ENCODE measurements around the gene CSDE1.
"Not testable (repeated sequence)": the region's sequence is repeated elsewhere in the genome, so short reads cannot be mapped to it uniquely, and the experiment has no call there.

The CSDE1 gene

DNA sequence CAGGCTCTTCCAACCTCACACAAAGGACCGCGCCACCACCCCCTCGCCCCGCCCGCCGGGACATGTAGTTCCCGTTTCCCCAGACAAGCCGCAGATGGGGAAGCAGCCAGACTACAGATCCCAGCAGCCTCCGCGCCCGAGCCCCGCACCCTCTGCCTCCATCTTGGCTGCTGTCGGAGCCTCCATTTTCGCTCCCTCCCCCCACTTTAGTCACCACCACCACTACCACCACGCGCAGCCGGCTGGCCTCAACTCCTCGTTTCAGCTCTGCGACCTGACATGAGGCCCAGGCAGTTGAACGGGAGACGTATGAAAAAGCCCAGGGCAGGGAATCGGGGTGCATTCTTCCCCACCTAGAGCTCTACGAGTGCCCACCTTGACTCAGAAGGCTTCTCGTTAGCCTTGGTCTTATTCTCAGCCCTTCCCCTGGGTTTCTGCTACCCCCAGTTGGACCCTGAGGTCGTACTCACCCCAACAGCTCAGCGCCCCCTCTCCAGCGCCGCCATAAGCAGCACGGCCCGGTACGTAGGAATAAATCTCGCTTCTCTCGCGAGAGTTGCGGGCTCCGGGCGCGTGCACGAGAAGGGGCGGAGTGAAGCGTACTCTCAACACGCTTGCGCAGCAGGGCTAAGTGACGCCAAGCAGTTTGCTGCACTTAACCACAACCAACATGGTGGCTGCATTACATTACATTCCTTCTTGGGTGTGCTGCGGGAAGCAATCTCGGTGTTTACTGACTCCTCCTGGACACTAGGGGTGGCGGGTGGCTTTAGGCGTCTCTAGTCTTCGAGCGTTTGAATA, at the start of gene CSDE1:
Gene CSDE1, minus strand, starts transcription at position 530 of the 801 bp plus-strand sequence. CDS start 18,094 bp downstream, outside the sequence.
- DNase-seq (ENCODE audit: low read depth, low spot score): peak; percentile 88

DNA sequence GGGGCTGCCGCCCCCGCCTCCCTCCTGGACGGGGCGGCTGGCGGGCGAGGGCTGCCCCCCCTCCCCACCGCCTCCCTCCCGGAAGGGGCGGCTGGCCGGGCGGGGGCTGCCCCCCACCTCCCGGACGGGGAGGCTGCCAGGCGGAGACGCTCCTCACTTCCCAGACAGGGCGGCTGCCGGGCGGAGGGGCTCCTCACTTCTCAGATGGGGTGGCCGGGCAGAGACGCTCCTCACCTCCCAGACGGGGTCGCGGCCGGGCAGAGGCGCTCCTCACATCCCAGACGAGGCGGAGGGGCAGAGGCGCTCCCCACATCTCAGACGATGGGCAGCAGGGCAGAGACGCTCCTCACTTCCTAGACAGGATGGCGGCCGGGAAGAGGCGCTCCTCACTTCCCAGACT, 46.7 kb upstream of the CSDE1 start:
- not testable (repeated sequence) for DNase-seq (ENCODE audit: low read depth, low spot score)

DNA sequence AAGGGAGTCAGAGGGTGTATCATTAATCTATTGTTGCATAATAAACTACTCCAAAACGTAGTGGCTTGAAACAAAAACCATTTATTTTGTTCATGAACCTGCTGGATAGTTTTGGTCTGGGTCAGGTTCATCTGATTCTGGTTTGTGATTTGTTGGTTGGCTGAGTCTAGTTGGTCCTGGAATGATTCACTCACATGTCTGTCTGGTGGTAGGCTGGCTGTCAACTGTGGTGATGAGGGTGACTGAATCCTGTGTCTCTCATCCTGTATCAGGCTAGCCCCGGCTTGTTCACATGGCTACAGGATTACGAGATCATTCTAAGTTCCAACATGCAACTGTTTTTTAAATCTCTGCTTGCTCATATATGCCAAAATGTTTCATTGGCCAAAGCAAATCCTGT, 45.2 kb upstream of the CSDE1 start:
- no peak for DNase-seq (ENCODE audit: low read depth, low spot score)

DNA sequence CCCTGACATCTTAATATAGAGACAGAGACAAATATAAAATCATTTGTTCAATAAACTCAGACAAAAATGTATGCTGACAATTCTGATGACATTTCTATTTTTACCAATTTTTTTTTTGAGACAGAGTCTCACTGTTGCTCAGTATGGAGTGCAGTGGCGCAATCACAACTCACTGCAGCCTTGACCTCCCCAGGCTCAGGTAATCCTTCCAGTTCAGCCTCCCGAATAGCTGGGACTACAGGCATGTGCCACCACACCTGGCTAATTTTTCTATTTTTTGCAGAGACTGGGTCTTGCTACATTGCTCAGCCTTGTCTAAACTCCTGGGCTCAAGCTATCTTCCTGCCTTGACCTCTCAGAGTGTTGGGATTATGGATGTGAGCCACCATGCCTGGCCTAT, 36.3 kb upstream of the CSDE1 start:
- DNase-seq (ENCODE audit: low read depth, low spot score): no peak

DNA sequence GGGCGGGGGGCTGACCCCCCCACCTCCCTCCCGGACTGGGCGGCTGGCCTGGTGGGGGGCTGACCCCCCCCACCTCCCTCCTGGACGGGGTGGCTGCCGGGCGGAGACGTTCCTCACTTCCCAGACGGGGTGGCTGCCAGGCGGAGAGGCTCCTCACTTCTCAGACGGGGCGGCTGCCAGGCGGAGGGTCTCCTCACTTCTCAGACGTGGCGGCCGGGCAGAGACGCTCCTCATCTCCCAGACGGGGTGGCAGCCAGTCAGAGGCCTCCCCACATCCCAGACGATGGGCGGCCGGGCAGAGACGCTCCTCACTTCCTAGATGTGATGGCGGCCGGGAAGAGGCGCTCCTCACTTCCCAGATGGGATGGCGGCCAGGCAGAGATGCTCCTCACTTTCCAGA, 32.8 kb upstream of the CSDE1 start:
- DNase-seq (ENCODE audit: low read depth, low spot score): not testable (repeated sequence)

DNA sequence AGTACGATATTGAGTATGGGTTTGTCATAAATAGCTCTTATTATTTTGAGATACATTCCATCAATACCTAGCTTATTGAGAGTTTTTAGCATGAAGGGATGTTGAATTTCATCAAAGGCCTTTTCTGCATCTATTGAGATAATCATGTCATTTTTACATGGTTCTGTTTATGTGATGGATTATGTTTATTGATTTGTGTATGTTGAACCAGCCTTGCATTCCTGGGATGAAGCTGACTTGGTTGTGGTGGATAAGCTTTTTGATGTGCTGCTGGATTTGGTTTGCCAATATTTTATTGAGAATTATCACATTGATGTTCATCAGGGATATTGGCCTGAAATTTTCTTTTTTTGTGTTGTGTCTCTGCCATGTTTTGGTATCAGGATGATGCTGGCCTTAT, 28.7 kb upstream of the CSDE1 start:
- not testable (repeated sequence) for DNase-seq (ENCODE audit: low read depth, low spot score)

DNA sequence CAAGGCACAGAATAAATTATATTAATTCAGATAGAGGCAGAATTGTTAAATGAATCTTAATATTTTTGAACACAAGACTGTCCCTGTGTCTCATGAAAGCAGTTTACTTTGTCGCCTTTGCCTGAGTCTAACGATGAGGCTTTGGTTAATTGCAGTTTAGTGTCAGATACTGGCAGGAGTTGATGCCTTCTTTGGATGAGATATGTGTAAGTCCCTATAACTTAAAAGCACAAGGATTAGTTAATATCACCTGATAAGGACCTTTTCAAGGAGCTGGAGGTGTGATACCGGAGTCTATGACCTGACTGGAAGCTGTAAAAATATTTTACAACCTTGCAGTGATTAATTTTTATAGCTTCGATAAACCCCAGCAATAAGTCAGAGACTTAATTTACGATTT, 24.7 kb upstream of the CSDE1 start:
- no peak for DNase-seq (ENCODE audit: low read depth, low spot score)

DNA sequence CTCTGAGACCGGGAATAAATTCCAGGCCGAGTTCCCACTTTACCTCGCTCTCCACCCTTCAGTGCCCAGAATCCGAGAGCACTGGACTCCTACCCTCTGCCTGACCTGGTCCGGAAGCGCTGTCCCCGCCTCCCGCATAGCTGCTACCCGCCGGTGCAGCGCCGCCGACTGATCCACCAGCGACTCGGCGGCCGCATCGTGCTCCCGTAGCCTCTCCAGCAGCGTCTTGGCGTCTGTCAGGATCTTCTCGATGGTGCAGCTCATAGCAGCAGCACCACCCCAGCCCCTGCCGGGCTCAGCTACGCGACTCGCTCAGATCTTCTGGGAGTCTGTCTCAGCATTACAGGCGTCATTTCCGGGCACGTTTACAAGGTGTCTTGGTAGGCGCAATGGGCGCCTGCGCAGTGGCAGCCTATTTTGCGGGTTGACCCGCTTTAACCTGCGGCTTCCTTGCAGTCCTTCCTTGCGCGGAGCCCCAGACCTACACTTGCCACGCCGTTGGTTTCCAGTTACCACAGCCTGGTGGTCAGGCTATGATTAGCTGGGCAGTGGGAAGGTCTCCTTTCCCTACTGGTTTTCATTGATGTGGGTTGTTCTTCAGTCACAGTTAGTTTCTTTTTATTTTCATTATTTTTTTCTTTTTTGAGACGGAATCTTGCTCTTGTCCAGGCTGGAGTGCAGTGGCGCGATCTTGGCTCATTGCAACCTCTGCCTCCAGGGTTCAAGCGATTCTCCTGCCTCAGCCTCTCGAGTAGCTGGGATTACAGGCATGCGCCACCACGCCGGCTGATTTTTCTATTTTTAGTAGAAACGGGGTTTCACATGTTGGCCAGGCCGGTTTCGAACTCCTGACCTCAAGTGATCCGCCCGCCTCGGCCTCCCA, 22.8 kb upstream of the CSDE1 start, which contains the start of gene SIKE1:
Gene SIKE1, minus strand, starts transcription at position 342 of the 883 bp plus-strand sequence. Its CDS starts 78 bp downstream, at position 264.
- peak; percentile 80 for DNase-seq (ENCODE audit: low read depth, low spot score)

DNA sequence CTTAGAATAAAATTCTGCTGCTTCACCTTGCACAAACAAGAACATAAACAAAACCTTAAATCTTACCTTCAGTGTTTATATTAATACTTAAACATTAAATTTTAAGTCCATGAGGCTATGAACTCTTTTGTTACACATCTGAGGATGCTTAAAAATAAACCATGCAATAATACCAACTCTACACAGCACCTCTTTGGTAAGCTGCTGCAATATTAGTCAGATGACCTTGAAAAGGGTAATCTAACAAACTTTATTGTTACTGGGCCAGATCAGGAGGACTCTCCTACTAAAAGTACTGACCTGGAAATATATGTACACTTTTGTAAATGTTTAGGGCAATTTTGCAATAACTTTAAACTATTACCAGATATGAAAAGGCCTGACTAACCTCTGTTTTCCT, 21.9 kb upstream of the CSDE1 start:
- DNase-seq (ENCODE audit: low read depth, low spot score): no peak

DNA sequence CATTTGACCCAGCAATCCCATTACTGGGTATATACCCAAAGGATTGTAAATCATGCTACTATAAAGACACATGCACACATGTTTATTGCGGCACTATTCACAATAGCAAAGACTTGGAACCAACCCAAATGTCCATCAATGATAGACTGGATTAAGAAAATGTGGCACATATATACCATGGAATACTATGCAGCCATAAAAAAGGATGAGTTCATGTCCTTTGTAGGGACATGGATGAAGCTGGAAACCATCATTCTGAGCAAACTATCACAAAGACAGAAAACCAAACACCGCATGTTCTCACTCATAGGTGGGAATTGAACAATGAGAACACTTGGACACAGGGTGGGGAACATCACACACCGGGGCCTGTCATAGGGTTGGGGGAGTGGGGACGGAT, 18.9 kb upstream of the CSDE1 start:
- not testable (repeated sequence) for DNase-seq (ENCODE audit: low read depth, low spot score)

DNA sequence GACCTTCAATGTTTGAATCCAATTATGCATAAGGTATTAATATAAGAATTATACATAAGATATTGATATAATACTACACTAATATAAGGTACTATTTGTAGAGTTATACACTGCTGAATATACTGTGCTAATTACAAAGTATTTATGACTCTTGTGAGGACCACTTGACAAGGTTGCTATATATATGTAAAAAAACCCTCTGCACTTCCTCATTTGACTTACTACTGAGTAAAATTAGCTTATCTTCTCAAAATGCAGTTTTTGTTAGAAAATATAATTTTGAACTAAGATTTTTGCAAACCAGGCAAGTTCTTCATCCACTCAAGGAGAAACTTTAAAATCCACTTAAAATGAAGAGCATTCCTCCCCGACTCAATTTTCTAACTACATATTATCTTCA, 14.2 kb upstream of the CSDE1 start:
- no peak for DNase-seq (ENCODE audit: low read depth, low spot score)

DNA sequence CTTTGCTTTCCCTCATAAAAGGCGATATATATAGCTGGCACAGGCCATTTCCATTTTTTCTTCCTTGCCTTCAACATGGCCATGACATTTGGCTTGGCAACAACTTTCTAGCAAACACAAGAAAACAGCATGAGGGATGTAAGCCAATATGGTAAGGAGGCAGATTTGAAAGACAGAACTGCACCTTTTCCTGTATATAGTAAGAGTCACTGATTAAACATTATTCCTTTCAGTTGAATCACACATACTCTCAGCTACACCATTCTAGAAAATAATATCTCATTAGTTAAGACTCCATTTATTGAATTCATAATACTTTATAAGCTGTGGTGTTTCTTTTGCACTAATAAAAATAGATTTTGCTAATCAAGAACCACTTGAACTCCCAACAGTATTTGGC, 13.2 kb upstream of the CSDE1 start:
- no peak for DNase-seq (ENCODE audit: low read depth, low spot score)

DNA sequence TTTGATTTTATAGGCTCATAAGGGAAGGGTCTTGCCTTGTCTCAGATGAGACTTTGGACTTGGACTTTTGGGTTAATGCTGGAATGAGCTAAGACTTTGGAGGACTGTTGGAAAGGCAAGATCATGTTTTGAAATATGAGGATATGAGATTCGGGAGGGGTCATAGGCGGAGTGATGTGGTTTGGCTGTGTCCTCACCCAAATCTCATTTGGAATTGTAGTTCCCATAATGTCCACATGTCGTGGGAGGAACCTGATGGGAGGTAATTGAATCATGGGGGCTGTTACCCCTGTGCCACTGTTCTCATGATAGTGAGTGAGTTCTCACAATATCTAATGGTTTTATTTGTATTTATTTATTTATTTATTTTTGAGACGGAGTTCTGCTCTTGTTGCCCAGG, 6.9 kb upstream of the CSDE1 start:
- DNase-seq (ENCODE audit: low read depth, low spot score): no peak

DNA sequence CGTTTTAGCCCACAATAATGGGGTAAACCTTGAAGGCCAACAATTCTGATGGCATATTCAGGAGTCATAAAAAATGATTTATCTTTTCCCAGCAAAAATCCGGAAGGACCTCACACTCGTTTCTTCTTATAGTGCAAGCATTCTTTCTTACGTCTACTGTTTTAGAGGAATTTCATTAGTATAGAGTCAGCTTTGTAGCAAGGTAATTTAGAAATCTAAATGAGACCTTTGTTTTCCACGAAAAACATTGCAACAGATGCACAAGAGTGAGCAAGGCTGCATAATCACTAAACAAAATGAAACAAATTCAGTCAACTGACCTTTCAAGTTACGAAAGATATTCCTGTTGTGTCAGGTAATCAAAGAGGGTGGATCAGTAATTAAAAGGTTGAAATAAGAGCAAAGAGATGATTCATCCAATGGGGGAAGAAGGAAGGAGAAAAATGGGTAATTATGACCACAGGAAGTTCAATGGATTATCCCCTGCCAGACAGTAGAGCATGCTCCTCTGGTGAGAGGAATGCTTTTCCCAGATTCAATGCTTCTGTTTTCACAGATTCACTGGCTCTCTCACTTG, 560 bp upstream of the CSDE1 start:
- DNase-seq (ENCODE audit: low read depth, low spot score): no peak

DNA sequence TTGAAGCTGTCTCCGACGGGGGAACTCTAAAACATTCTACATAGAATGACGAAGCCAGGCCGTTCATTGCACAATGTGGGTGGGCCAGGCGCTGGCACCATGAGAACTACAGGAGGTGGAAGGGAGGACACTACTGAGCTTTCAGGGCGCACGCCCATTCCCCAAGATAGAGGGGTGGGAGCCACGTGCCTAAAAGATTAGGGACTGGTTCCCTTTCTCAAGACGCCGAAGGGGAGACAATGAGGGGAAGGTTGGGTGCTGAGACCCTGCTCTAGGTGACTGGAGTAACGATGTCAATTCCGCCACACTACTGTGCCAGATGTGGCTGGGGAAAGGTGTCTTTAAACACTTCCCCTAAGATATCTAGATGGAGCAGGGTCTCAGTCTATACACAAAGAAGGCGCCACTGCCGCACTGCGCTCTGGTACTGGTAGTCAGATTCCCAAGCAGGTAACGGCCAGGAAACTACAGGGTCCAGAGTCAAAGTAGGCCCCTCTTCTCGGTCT, 782 bp downstream of the CSDE1 start:
- no peak for DNase-seq (ENCODE audit: low read depth, low spot score)

DNA sequence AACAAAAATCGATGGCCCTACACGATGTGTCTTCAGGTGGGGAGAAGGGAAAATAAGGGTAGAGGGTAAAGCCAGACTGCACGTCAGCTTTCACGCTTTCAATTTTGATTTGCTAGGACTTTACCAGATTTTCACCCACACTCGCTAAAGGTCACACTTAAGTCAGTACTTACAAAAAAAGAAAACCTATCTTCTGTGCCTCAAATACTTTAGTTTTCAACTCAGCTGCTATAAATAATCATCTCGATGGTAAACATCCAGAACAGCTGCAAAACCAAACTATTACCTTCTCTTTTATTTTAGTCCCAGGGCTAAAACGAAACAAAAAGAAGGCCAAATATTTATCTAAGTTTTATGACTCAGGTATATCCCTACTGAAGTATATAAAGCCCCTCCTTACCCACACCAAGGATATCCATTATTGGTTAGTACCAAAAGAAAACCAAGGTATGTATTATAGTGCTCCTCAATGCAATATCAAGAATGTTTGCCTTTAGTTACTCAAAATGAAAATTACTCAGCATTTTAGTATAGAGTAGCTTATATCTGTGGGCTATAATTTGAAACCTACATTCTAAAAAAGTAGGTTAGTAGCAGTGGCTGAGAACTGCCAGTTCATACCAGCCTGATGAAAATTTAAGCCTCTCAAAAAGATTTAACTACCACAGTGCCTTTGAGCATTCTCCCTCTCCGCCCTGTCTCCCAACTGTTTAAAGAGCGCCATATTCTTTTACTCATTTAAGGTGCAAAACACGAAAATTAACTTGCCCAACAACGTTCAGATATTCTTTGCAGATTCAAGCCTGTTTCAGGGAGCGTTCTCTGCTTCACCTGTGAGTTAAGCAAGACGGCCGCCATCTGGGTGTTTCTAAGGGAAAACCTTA, 1.5 kb downstream of the CSDE1 start:
- no peak for DNase-seq (ENCODE audit: low read depth, low spot score)

DNA sequence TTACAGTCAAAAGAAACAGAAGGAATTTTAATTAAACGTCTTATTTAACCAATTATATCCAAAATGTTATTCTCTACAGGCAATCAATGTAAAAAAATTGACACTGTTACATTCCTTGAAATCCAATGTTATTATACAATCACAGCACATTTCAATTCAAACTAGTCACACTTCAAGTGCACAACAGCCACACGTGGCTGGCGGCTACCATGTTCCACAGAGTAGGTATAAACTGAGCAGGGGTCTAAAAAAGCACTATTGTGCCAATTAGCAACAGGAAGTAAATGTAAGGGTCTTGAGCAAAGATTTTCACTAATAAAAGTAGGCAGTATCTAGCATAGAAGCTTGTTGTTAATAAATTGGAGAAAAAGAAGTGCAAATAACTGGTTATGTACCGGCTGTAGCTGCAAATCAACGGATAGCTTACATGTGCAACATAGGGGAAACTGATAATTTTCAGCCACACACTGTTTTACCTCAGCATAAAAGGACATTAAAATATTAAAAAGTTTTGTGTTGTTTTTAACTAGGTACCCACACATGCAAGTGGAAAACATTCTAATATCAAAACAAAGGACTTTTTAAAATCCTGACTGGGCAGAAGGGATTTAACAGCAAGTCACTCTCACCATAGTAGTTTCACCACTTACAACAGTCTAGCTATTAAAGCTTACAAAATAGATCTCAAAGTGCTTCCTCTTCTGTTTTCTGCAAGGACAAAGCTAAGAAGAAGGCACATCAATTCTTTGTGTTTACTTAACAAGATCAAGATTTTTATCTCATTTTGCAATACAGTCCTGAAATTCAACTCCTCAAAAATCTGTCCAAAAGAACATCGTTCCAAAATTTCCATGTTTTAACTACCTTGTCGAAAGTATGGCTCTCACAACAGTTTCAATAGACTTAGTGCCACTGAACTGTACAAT, 2.5 kb downstream of the CSDE1 start:
- no peak for DNase-seq (ENCODE audit: low read depth, low spot score)

DNA sequence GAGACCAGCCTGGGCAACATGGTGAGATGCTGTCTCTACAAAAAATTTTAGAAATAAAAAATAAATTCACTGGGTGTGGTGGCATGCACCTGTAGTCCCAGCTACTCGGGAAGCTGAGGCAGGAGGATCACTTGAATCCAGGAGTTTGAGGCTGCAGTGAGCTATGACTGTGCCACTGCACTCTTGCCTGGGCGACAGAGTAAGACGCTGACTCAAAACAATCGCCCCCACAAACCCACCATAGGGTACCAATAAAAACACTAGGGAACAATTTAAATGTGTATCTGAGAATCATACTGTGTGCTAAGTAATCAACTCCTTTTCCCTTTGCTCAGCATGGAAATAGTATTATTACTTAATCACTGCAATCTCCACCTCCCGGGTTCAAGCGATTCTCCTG, 4.1 kb downstream of the CSDE1 start:
- not testable (repeated sequence) for DNase-seq (ENCODE audit: low read depth, low spot score)

DNA sequence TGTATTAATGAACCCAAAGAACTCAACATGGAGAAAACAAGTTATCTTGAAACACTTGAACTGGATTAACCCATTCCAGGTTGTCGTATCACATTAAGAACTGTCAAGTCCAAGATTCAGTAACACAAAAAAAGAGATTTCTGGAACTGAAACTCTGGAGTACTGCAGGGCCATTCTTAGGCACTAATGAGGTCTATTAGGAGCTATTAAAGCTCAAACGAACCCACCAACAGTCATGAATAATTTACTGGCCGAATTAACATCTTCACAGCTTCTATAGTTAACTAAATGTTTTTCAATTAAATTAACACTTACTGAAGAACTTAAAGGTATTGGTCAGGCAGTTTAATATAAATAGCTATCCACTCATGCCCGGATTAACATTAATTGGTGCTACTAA, 4.6 kb downstream of the CSDE1 start:
- no peak for DNase-seq (ENCODE audit: low read depth, low spot score)

DNA sequence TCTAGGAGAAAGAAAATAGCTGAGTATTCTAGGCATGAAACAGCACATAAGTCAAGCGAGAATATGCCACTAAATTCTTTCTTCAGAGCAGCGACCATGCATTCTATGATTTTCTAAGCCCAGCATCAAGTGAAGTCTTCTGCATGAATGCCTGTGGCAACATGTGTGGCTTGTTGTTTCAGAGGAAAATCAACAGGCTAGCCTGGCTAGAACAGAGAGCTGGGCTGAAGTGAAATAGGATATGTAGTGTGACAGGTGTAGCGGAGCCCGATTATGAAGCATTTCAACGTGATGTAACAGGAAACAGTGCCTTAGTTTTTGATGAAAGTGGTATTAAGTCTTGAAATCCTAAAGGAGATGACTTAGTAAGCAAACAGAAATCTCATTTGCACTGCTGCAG, 7.0 kb downstream of the CSDE1 start:
- DNase-seq (ENCODE audit: low read depth, low spot score): no peak

All from activated naive CD8-positive, alpha-beta T cell treated with anti-CD3 and anti-CD28 coated beads, Interleukin-2, amount 50 U/mL, for 16 hours (primary cell).